Activated naive CD4-positive, alpha-beta T cell treated with anti-CD3 and anti-CD28 coated beads, Interleukin-2, amount 50 U/mL, for 24 hours (primary cell): ENCODE data around the gene PARP3.
A peak's percentile ranks its signal among the peaks of the same experiment; 100 is the strongest.

Experiments
- H3K27ac Mint-ChIP-seq: one replicate; pipeline ENCODE4 v1.8.0; 2021; ENCODE audit warnings: mild to moderate bottlenecking, mixed read lengths
- H3K27me3 Mint-ChIP-seq: one replicate; pipeline ENCODE4 v1.8.0; 2021; ENCODE audit warnings: mixed read lengths
- H3K36me3 Mint-ChIP-seq: one replicate; pipeline ENCODE4 v1.8.0; 2021; ENCODE audit warnings: mixed read lengths
- H3K4me1 Mint-ChIP-seq: one replicate; pipeline ENCODE4 v1.8.0; 2021; ENCODE audit warnings: mixed read lengths
- H3K4me3 Mint-ChIP-seq: one replicate; pipeline ENCODE4 v1.8.0; 2021; ENCODE audit warnings: mild to moderate bottlenecking, mixed read lengths
- H3K9me3 Mint-ChIP-seq: one replicate; pipeline ENCODE4 v1.8.0; 2021; ENCODE audit warnings: mixed read lengths

PARP3 gene

GRCh38 chr3:51941463-51941797 lies 733 bp upstream of the PARP3 start:
- Mint-ChIP-seq H3K27me3 (no peaks in the 10 kb centered on the region), H3K9me3 (no peaks in the 10 kb centered on the region), H3K4me3 (peak overlapping the region; percentile 98), H3K4me1 (peaks cover 33% of the 10 kb centered on the region), H3K27ac (peak overlapping the region; percentile 92), H3K36me3 (peaks cover 14% of the 10 kb centered on the region)

DNA sequence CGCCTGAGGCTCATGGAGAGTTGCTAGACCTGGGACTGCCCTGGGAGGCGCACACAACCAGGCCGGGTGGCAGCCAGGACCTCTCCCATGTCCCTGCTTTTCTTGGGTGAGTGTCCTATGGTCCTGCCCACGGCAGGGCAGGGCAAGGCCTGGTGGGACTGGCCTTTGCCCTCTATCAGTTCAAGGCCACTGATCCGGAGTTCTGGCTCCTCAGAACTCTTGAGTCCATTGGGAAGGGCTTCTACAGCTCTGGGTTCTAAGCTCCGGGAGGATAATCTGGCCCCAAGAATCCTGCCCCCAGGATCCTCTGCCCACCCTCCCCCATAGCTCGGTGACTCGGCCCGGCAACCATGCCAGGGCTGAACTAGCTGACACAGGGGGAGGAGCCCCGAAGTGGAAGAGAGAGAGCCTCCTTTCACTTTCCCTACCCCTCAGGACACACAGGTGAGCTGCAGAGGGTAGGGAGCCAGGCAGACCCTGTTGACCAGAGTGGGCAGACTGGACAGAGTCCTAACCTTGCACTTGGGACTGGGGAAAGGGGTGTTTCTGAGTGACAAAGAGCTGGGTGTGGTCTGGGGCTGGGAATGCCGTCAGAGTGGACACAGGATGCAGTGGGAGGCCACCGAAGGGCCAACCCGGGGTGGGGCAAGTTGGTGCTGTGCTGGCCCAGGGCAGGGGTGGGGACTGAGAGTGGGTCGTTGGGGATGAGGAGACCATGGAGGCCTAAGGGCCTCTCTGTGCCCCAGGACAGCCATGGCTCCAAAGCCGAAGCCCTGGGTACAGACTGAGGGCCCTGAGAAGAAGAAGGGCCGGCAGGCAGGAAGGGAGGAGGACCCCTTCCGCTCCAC lies 664 bp downstream of the PARP3 start:
- H3K36me3 Mint-ChIP-seq, result peaks cover 14% of the 10 kb centered on the region
- peaks cover 33% of the 10 kb centered on the region for H3K4me1 Mint-ChIP-seq
- H3K4me3 Mint-ChIP-seq, result peak overlapping the region; percentile 98
- H3K9me3 Mint-ChIP-seq, result no peaks in the 10 kb centered on the region
- no peaks in the 10 kb centered on the region for H3K27me3 Mint-ChIP-seq
- H3K27ac Mint-ChIP-seq, result peak overlapping the region; percentile 86

- Mint-ChIP-seq H3K36me3 (peaks cover 14% of the 10 kb centered on the region), H3K4me1 (peaks cover 27% of the 10 kb centered on the region), H3K27me3 (no peaks in the 10 kb centered on the region), H3K9me3 (no peaks in the 10 kb centered on the region), H3K27ac (no peak overlapping the region), H3K4me3 (peak overlapping the region; percentile 36)
Measured at GRCh38 chr3:51943451-51944391, 1.6 kb downstream of the PARP3 start.

GRCh38 chr3:51944451-51945021 lies 2.4 kb downstream of the PARP3 start:
- peaks cover 21% of the 10 kb centered on the region for H3K4me1 Mint-ChIP-seq
- H3K36me3 Mint-ChIP-seq, result peaks cover 9% of the 10 kb centered on the region
- no peaks in the 10 kb centered on the region for H3K27me3 Mint-ChIP-seq
- no peak overlapping the region for H3K27ac Mint-ChIP-seq
- no peak overlapping the region for H3K4me3 Mint-ChIP-seq
- no peaks in the 10 kb centered on the region for H3K9me3 Mint-ChIP-seq

GRCh38 chr3:51945031-51945840 lies 3.1 kb downstream of the PARP3 start:
- H3K36me3 Mint-ChIP-seq, result peaks cover 9% of the 10 kb centered on the region
- H3K4me3 Mint-ChIP-seq, result no peak overlapping the region
- H3K4me1 Mint-ChIP-seq, result peaks cover 14% of the 10 kb centered on the region
- H3K9me3 Mint-ChIP-seq, result no peaks in the 10 kb centered on the region
- no peaks in the 10 kb centered on the region for H3K27me3 Mint-ChIP-seq
- no peak overlapping the region for H3K27ac Mint-ChIP-seq

GRCh38 chr3:51945926-51946705 lies 4.0 kb downstream of the PARP3 start:
- H3K27ac Mint-ChIP-seq, result no peak overlapping the region
- H3K27me3 Mint-ChIP-seq, result no peaks in the 10 kb centered on the region
- H3K9me3 Mint-ChIP-seq, result no peaks in the 10 kb centered on the region
- peaks cover 1% of the 10 kb centered on the region for H3K36me3 Mint-ChIP-seq
- no peak overlapping the region for H3K4me3 Mint-ChIP-seq
- peaks cover 6% of the 10 kb centered on the region for H3K4me1 Mint-ChIP-seq

DNA sequence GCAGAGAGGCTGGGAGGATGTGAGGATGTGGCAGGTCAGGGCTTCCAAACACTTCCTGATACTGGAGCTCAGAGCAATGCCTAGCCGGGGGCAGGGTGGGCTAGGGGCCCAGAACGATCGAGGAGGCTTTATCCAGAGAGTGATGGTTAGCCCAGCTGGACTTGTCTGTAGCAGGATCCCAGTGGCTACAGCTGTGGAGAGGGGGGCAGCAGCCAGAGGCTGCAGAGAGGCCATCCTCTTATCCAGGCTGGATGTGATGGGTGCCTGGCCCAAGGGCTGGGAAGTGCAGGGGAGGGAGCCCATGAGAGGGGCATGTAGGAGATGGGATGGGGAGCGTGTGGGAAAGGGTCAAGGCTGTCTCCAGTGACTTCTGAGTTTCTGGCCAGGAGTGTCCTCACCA lies 4.6 kb downstream of the PARP3 start:
- no peaks in the 10 kb centered on the region for H3K9me3 Mint-ChIP-seq
- H3K4me3 Mint-ChIP-seq, result no peak overlapping the region
- H3K4me1 Mint-ChIP-seq, result peaks cover 6% of the 10 kb centered on the region
- no peaks in the 10 kb centered on the region for H3K27me3 Mint-ChIP-seq
- H3K27ac Mint-ChIP-seq, result no peak overlapping the region
- H3K36me3 Mint-ChIP-seq, result no peaks in the 10 kb centered on the region

GRCh38 chr3:51947215-51947900 lies 5.2 kb downstream of the PARP3 start:
- peaks cover 6% of the 10 kb centered on the region for H3K4me1 Mint-ChIP-seq
- H3K27me3 Mint-ChIP-seq, result no peaks in the 10 kb centered on the region
- H3K4me3 Mint-ChIP-seq, result no peak overlapping the region
- no peak overlapping the region for H3K27ac Mint-ChIP-seq
- H3K36me3 Mint-ChIP-seq, result no peaks in the 10 kb centered on the region
- H3K9me3 Mint-ChIP-seq, result no peaks in the 10 kb centered on the region

DNA sequence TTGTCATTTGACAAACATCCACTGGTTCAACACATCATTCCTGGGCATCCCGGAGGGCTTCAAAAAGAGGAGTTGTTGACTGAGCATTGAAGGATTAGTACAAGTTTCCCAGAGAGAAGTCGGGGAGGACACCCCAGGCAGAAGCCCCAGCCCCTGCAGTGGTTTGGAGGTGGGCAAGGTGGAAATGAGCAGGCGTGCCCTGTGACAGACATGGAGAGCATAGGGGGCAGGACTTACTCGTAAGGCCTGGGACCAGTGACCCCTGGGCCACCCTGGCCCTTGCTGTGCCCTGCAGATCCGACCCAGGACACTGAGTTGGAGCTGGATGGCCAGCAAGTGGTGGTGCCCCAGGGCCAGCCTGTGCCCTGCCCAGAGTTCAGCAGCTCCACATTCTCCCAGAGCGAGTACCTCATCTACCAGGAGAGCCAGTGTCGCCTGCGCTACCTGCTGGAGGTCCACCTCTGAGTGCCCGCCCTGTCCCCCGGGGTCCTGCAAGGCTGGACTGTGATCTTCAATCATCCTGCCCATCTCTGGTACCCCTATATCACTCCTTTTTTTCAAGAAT lies 5.9 kb downstream of the PARP3 start:
- Mint-ChIP-seq H3K27me3 (peaks cover 1% of the 10 kb centered on the region), H3K27ac (no peak overlapping the region), H3K4me3 (no peak overlapping the region), H3K36me3 (no peaks in the 10 kb centered on the region), H3K9me3 (no peaks in the 10 kb centered on the region), H3K4me1 (no peaks in the 10 kb centered on the region)

DNA sequence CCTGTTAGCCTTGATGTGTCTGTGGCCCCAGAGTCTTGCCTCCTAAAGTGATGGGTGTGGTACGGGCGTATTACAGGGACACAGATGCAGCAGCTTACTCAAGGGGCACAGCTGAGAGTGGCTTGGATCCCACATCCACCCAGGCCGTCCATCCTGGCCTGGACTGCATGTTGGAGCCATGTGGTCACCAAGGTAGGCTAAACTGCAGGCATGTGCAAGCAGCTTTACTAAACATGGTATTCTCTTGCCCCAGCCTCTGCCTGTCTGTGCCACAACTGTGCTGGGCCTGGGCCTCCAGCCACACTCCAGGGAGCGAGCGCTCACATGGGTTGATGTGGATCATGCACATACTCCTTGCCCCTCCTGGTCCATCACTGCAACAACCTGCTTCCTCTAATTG lies 7.0 kb downstream of the PARP3 start:
- H3K4me3 Mint-ChIP-seq, result no peak overlapping the region
- H3K9me3 Mint-ChIP-seq, result no peaks in the 10 kb centered on the region
- no peak overlapping the region for H3K27ac Mint-ChIP-seq
- H3K27me3 Mint-ChIP-seq, result peaks cover 8% of the 10 kb centered on the region
- H3K4me1 Mint-ChIP-seq, result no peaks in the 10 kb centered on the region
- no peaks in the 10 kb centered on the region for H3K36me3 Mint-ChIP-seq

DNA sequence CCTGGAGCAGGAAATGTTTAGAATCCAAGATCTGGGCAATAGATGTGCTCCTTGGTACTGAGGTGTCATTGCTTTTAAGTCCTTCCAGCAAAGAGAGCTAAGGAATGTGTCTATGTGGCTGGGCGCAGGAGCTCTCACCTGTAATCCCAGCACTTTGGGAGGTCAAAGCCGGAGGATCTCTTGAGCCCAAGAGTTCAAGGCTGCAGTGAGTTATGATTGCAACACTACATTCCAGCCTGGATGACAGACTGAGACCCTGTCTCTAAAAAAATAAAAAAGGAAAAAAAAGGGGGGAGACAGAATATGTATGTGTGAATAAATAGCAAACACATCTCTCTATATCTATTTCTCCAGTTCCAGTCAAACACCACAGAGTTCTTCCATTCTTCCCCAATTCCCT lies 8.7 kb downstream of the PARP3 start:
- H3K4me3 Mint-ChIP-seq, result no peak overlapping the region
- no peak overlapping the region for H3K27ac Mint-ChIP-seq
- H3K4me1 Mint-ChIP-seq, result no peaks in the 10 kb centered on the region

DNA sequence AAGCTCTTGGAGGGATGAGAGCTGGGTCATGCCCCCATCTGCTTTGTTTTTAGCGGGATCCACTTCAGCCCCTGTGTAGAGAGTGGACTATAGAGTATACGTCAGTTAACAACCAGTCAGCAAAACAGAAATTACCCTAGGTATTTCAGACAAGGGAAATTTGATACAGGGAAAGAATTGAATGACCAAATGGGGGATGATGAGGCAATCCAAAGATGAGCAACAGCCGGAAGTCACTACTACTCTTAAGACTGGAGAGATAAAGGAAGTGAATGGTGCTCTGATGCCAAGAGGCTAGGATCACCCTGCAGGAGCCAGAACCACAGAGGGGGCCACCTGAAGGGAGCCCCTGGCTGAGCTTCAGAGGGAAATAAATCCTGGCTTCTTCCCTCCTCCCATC lies 11.3 kb downstream of the PARP3 start:
- H3K27me3 Mint-ChIP-seq, result peaks cover 9% of the 10 kb centered on the region
- H3K9me3 Mint-ChIP-seq, result no peaks in the 10 kb centered on the region
- peaks cover 2% of the 10 kb centered on the region for H3K36me3 Mint-ChIP-seq

More for the DNA sequence above, 8.7 kb downstream of the PARP3 start:
- H3K27me3 Mint-ChIP-seq, result peaks cover 8% of the 10 kb centered on the region
- no peaks in the 10 kb centered on the region for H3K9me3 Mint-ChIP-seq
- H3K36me3 Mint-ChIP-seq, result no peaks in the 10 kb centered on the region

DNA sequence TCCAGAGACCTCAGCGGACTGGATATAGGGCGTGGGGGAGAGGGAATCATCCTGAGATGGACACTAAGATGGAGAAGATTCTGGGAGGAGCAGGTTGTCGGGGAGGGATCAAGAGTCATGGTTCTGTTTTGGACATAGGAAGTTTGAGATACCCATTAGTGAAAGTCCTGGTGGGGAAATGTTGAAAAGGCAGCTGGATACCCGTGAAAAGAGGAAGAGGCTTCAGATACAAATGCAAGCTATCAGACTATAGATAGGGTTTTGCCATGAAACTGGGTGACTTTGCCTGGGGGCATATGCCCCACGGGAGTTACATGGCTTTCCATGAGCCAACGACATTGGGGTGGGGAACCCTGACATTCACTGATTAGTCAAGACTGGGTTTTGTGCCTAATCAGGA lies 11.9 kb downstream of the PARP3 start:
- Mint-ChIP-seq H3K36me3 (peaks cover 2% of the 10 kb centered on the region), H3K27ac (no peak overlapping the region), H3K27me3 (peaks cover 9% of the 10 kb centered on the region), H3K4me1 (no peaks in the 10 kb centered on the region), H3K4me3 (no peak overlapping the region), H3K9me3 (no peaks in the 10 kb centered on the region)

More for the DNA sequence above, 11.3 kb downstream of the PARP3 start:
- no peak overlapping the region for H3K27ac Mint-ChIP-seq
- H3K4me3 Mint-ChIP-seq, result no peak overlapping the region
- no peaks in the 10 kb centered on the region for H3K4me1 Mint-ChIP-seq

DNA sequence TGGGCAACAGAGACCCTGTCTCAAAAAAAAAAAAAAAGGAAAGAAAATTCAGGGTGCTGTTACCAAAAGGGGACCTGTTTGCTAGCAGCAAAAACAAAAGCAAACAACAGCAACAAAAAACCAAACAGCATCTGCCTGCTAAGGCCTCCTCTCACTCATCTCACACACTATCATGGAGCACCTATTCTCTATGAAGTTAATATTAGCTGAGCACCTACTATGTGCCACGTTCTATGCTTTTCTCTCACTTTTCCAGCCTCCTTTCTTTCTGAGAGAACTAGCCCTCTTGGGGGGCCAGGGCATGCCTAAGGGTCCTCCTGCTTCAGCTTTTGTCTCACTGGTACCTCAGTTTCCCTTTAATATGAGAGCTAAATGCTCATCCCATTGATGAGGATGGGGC lies 12.6 kb downstream of the PARP3 start:
- H3K4me3 Mint-ChIP-seq, result no peak overlapping the region

More for the DNA sequence above, 12.6 kb downstream of the PARP3 start:
- no peaks in the 10 kb centered on the region for H3K9me3 Mint-ChIP-seq
- peaks cover 9% of the 10 kb centered on the region for H3K27me3 Mint-ChIP-seq
- H3K4me1 Mint-ChIP-seq, result no peaks in the 10 kb centered on the region
- H3K36me3 Mint-ChIP-seq, result peaks cover 2% of the 10 kb centered on the region
- H3K27ac Mint-ChIP-seq, result no peak overlapping the region
